Stimulated activated CD4-positive, alpha-beta T cell treated with anti-CD3 and anti-CD28 coated beads, Interleukin-2, amount 100 ng/mL, for 4 hours (primary cell): Measurements from ENCODE around the gene MAML3.

Experiments
- DNase-seq: peaks from one replicate; pipeline ENCODE4 v3.0.0-alpha.2; 2020; ENCODE audit warnings: low read depth

MAML3 gene

GRCh38 chr4:139840773-139841172 is 313.2 kb downstream of the MAML3 start:
- DNase-seq, result no peak

- no peak for DNase-seq
Observed at GRCh38 chr4:139839403-139840031, 314.5 kb downstream of the MAML3 start.

- DNase-seq, result no peak
Observed at GRCh38 chr4:139838811-139839210, 315.2 kb downstream of the MAML3 start.

GRCh38 chr4:139834981-139835391 is 319.0 kb downstream of the MAML3 start:
- DNase-seq, result no peak

GRCh38 chr4:139834226-139834662 is 319.7 kb downstream of the MAML3 start:
- DNase-seq, result no peak

GRCh38 chr4:139833151-139833910 is 320.7 kb downstream of the MAML3 start:
- DNase-seq, result no peak

GRCh38 chr4:139828966-139829664 is 324.9 kb downstream of the MAML3 start:
- DNase-seq, result no peak

- DNase-seq, result no peak
Observed at GRCh38 chr4:139826426-139826825, 327.6 kb downstream of the MAML3 start.

- DNase-seq, result no peak
Observed at GRCh38 chr4:139825523-139826014, 328.4 kb downstream of the MAML3 start.

GRCh38 chr4:139824882-139825522 is 329.0 kb downstream of the MAML3 start:
- DNase-seq, result no peak

- no peak for DNase-seq
Observed at GRCh38 chr4:139823746-139824145, 330.2 kb downstream of the MAML3 start.

GRCh38 chr4:139823345-139823744 is 330.6 kb downstream of the MAML3 start:
- no peak for DNase-seq

- no peak for DNase-seq
Observed at GRCh38 chr4:139822391-139822790, 331.6 kb downstream of the MAML3 start.

- DNase-seq, result no peak
Observed at GRCh38 chr4:139819082-139819481, 334.9 kb downstream of the MAML3 start.

- DNase-seq, result no peak
Observed at GRCh38 chr4:139817657-139818452, 336.1 kb downstream of the MAML3 start.

- no peak for DNase-seq
Observed at GRCh38 chr4:139816856-139817255, 337.1 kb downstream of the MAML3 start.

GRCh38 chr4:139815778-139816601 is 338.0 kb downstream of the MAML3 start:
- DNase-seq, result no peak

- no peak for DNase-seq
Observed at GRCh38 chr4:139814323-139815015, 339.5 kb downstream of the MAML3 start.

GRCh38 chr4:139813881-139814280 is 340.1 kb downstream of the MAML3 start:
- DNase-seq, result no peak

- no peak for DNase-seq
Observed at GRCh38 chr4:139810710-139811109, 343.3 kb downstream of the MAML3 start.
